T-helper 1 cell treated with Interleukin-12 subunit alpha and Interleukin-12 subunit beta and Interleukin-4 antibody, amounts not matched to agents 30 μg/mL and 1 μg/mL, for 36 hours (primary cell): ENCODE results near the gene SLC5A9.
"Not testable (repeated sequence)": the region's sequence is repeated elsewhere in the genome, so short reads cannot be mapped to it uniquely, and the experiment has no call there.

ENCODE experiments used
- H3K27ac Mint-ChIP-seq: one replicate; pipeline ENCODE4 v1.8.0; 2021; ENCODE audit warnings: mild to moderate bottlenecking, mixed read lengths
- H3K27me3 Mint-ChIP-seq: one replicate; pipeline ENCODE4 v1.8.0; 2021; ENCODE audit warnings: low read depth, mixed read lengths
- H3K36me3 Mint-ChIP-seq: one replicate; pipeline ENCODE4 v1.8.0; 2021; ENCODE audit warnings: low read depth, mixed read lengths
- H3K4me1 Mint-ChIP-seq: one replicate; pipeline ENCODE4 v1.8.0; 2021; ENCODE audit warnings: low read depth, mixed read lengths
- H3K4me3 Mint-ChIP-seq: one replicate; pipeline ENCODE4 v1.8.0; 2021; ENCODE audit warnings: mild to moderate bottlenecking, moderate library complexity, mixed read lengths
- H3K9me3 Mint-ChIP-seq: one replicate; pipeline ENCODE4 v1.8.0; 2021; ENCODE audit warnings: mixed read lengths

SLC5A9 gene

DNA sequence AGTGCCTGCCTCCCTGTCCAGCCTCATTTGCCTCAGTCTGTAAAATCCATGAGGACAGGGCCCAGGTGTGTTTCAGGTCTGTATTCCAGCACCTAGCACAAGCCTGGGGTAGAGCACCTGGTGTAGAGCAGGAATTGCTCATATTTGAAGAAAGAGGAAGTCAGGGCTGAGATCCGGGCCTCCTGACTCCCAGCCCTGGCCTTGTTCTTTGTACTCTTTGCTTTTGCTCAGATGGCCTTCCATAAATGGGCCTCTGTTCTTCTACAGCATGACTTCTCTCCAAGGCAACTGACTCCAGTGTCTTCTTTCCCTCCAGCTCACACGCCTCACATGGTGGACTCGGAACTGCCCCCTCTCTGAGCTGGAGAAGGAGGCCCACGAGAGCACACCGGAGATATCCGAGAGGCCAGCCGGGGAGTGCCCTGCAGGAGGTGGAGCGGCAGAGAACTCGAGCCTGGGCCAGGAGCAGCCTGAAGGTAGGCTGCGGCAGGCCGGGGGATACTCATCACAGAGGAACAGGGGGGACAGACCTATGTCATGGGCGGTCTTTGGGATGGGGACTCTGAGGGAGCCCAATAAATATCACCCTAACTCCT is 19.7 kb downstream of the SLC5A9 start:
- H3K4me3 Mint-ChIP-seq: no peak overlapping the region
- H3K4me1 Mint-ChIP-seq: no peaks in the 10 kb centered on the region
- no peak overlapping the region for H3K27ac Mint-ChIP-seq
- no peaks in the 10 kb centered on the region for H3K36me3 Mint-ChIP-seq
- H3K9me3 Mint-ChIP-seq: no peaks in the 10 kb centered on the region
- no peaks in the 10 kb centered on the region for H3K27me3 Mint-ChIP-seq

- no peak overlapping the region for H3K4me3 Mint-ChIP-seq
- H3K27ac Mint-ChIP-seq: no peak overlapping the region
- H3K4me1 Mint-ChIP-seq: no peaks in the 10 kb centered on the region
- H3K36me3 Mint-ChIP-seq: no peaks in the 10 kb centered on the region
- H3K9me3 Mint-ChIP-seq: no peaks in the 10 kb centered on the region
- no peaks in the 10 kb centered on the region for H3K27me3 Mint-ChIP-seq
Measured at GRCh38 chr1:48245106-48245505, 22.6 kb downstream of the SLC5A9 start.

- Mint-ChIP-seq H3K27me3 (no peaks in the 10 kb centered on the region), H3K36me3 (no peaks in the 10 kb centered on the region), H3K27ac (no peak overlapping the region), H3K9me3 (no peaks in the 10 kb centered on the region), H3K4me1 (no peaks in the 10 kb centered on the region), H3K4me3 (no peak overlapping the region)
Measured at GRCh38 chr1:48246727-48247126, 24.2 kb downstream of the SLC5A9 start.

DNA sequence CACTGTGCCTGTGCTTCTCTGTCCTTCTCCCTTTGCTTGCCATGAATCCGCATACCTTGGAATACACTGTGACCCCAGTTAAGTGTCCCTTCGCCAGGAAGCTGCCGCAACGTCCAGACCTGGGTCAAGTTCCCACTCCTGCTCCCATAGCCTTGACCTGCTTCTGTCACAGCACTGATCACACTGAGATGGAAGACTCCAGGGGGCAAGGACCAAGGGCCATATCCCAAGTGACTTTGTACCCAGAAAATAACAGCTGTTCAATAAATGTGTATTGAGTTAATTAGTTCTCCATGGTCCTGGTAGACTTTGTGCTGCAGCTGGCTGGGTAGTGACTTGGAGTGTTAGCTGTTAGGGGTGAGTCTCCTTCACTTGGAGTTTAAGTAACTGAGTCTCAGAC is 25.8 kb downstream of the SLC5A9 start:
- Mint-ChIP-seq H3K4me3 (no peak overlapping the region), H3K27ac (no peak overlapping the region), H3K27me3 (no peaks in the 10 kb centered on the region), H3K36me3 (no peaks in the 10 kb centered on the region), H3K9me3 (no peaks in the 10 kb centered on the region), H3K4me1 (no peaks in the 10 kb centered on the region)

- H3K4me1 Mint-ChIP-seq: no peaks in the 10 kb centered on the region
- no peak overlapping the region for H3K27ac Mint-ChIP-seq
- H3K4me3 Mint-ChIP-seq: no peak overlapping the region
- H3K27me3 Mint-ChIP-seq: no peaks in the 10 kb centered on the region
- H3K36me3 Mint-ChIP-seq: no peaks in the 10 kb centered on the region
- H3K9me3 Mint-ChIP-seq: no peaks in the 10 kb centered on the region
Measured at GRCh38 chr1:48249868-48250267, 27.4 kb downstream of the SLC5A9 start.

DNA sequence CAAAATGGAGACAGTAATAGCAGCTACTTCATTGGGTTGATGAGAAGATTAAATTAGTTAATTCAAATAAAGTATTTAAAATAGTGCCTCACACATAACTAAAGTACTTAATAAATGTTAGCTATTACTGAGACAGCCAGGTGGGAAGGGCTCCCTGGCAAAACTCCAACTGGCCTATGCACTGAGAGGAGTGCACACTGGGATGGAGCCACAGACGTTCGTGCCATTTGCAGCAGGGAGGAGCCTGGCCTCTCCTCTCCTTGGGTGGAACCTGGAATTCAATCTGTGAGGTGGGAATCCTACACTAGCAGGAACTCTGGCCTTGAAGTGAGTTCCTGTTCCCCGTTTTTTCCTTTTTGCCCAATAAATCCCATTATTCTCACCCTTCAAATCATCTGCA is 28.1 kb downstream of the SLC5A9 start:
- Mint-ChIP-seq H3K36me3 (no peaks in the 10 kb centered on the region), H3K4me1 (no peaks in the 10 kb centered on the region), H3K9me3 (no peaks in the 10 kb centered on the region), H3K27ac (no peak overlapping the region), H3K27me3 (no peaks in the 10 kb centered on the region), H3K4me3 (no peak overlapping the region)

GRCh38 chr1:48251323-48251722 is 28.8 kb downstream of the SLC5A9 start:
- Mint-ChIP-seq H3K4me3 (no peak overlapping the region), H3K4me1 (no peaks in the 10 kb centered on the region), H3K27ac (no peak overlapping the region), H3K9me3 (no peaks in the 10 kb centered on the region), H3K36me3 (no peaks in the 10 kb centered on the region), H3K27me3 (no peaks in the 10 kb centered on the region)

GRCh38 chr1:48251821-48252220 is 29.3 kb downstream of the SLC5A9 start:
- Mint-ChIP-seq H3K36me3 (no peaks in the 10 kb centered on the region), H3K4me1 (no peaks in the 10 kb centered on the region), H3K27ac (no peak overlapping the region), H3K9me3 (no peaks in the 10 kb centered on the region), H3K27me3 (no peaks in the 10 kb centered on the region), H3K4me3 (no peak overlapping the region)

DNA sequence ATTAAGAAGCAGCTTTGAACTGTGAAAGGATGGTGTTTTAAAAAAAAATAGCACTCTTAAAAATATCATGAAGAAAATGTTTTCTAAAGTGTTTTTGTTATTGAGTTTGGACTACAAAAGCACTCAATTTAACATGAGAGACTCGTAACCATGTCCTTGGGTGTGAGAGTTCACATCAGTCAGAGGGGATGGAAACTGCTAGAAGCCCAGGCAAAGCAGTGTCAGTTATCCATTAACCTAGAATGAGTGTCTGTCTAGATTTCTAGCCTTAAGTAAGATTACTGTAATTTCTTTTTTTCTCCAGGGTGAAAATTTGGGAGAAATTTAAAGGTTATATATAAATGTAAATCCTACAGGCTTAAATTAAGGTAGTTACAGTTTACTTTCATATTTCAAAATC is 31.7 kb downstream of the SLC5A9 start:
- H3K36me3 Mint-ChIP-seq: no peaks in the 10 kb centered on the region
- H3K27ac Mint-ChIP-seq: no peak overlapping the region
- no peak overlapping the region for H3K4me3 Mint-ChIP-seq
- no peaks in the 10 kb centered on the region for H3K4me1 Mint-ChIP-seq
- H3K27me3 Mint-ChIP-seq: no peaks in the 10 kb centered on the region
- H3K9me3 Mint-ChIP-seq: no peaks in the 10 kb centered on the region

- H3K36me3 Mint-ChIP-seq: no peaks in the 10 kb centered on the region
- H3K9me3 Mint-ChIP-seq: no peaks in the 10 kb centered on the region
- H3K27ac Mint-ChIP-seq: no peak overlapping the region
- H3K4me3 Mint-ChIP-seq: no peak overlapping the region
- no peaks in the 10 kb centered on the region for H3K4me1 Mint-ChIP-seq
- peaks cover 4% of the 10 kb centered on the region for H3K27me3 Mint-ChIP-seq
Measured at GRCh38 chr1:48258106-48258505, 35.6 kb downstream of the SLC5A9 start.

- H3K27me3 Mint-ChIP-seq: peaks cover 4% of the 10 kb centered on the region
- no peaks in the 10 kb centered on the region for H3K9me3 Mint-ChIP-seq
- H3K4me1 Mint-ChIP-seq: no peaks in the 10 kb centered on the region
- H3K36me3 Mint-ChIP-seq: no peaks in the 10 kb centered on the region
- H3K27ac Mint-ChIP-seq: no peak overlapping the region
- no peak overlapping the region for H3K4me3 Mint-ChIP-seq
Measured at GRCh38 chr1:48261881-48262400, 39.4 kb downstream of the SLC5A9 start.

- Mint-ChIP-seq H3K4me1 (no peaks in the 10 kb centered on the region), H3K9me3 (no peaks in the 10 kb centered on the region), H3K36me3 (no peaks in the 10 kb centered on the region), H3K27ac (no peak overlapping the region), H3K4me3 (no peak overlapping the region), H3K27me3 (peaks cover 4% of the 10 kb centered on the region)
Measured at GRCh38 chr1:48263041-48263440, 40.5 kb downstream of the SLC5A9 start.

DNA sequence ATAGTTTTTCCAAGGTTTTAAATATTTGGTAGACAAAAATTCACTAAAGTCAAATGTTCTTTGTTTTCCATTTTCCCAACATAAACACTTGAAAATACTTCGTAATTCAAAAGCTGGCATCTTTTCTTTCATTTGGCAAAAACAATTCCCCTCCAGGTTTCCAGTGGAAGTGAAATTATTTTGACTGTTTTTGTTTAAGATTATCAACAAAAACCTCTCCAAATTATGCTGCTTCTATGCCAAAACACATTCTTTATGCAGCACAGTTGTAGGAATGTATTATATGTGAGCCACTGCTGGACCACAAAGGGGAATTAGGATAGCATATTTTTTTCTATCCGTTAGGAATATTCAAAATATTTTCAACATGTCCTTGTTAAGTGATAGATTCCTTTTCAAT is 44.1 kb downstream of the SLC5A9 start:
- H3K4me1 Mint-ChIP-seq: no peaks in the 10 kb centered on the region
- H3K9me3 Mint-ChIP-seq: no peaks in the 10 kb centered on the region
- H3K36me3 Mint-ChIP-seq: no peaks in the 10 kb centered on the region
- H3K27me3 Mint-ChIP-seq: peaks cover 3% of the 10 kb centered on the region
- H3K4me3 Mint-ChIP-seq: no peak overlapping the region
- H3K27ac Mint-ChIP-seq: no peak overlapping the region

GRCh38 chr1:48277437-48277836 is 54.9 kb downstream of the SLC5A9 start:
- H3K4me1 Mint-ChIP-seq, H3K9me3 Mint-ChIP-seq, H3K27me3 Mint-ChIP-seq, H3K36me3 Mint-ChIP-seq, H3K4me3 Mint-ChIP-seq, H3K27ac Mint-ChIP-seq: not testable (repeated sequence)

GRCh38 chr1:48282329-48282728 is 59.8 kb downstream of the SLC5A9 start:
- not testable (repeated sequence) for H3K27ac Mint-ChIP-seq, H3K4me3 Mint-ChIP-seq, H3K9me3 Mint-ChIP-seq, H3K4me1 Mint-ChIP-seq, H3K27me3 Mint-ChIP-seq, H3K36me3 Mint-ChIP-seq
